HS-27A (cell line): ENCODE data around the gene ADRA2A.
A peak's percentile ranks its signal among the peaks of the same experiment; 100 is the strongest.

Experiments
- DNase-seq: peaks from one replicate; pipeline ENCODE4 v3.0.0-alpha.2; 2012; ENCODE audit warnings: low read depth, missing footprints

The ADRA2A gene

GRCh38 chr10:111076682-111077478, at the start of gene ADRA2A:
ADRA2A (plus strand) TSS chr10:111077029; CDS start chr10:111077997, 968 bp downstream.
- DNase-seq = no peak

GRCh38 chr10:111030042-111030750, 46.6 kb upstream of the ADRA2A start:
- no peak for DNase-seq

DNA sequence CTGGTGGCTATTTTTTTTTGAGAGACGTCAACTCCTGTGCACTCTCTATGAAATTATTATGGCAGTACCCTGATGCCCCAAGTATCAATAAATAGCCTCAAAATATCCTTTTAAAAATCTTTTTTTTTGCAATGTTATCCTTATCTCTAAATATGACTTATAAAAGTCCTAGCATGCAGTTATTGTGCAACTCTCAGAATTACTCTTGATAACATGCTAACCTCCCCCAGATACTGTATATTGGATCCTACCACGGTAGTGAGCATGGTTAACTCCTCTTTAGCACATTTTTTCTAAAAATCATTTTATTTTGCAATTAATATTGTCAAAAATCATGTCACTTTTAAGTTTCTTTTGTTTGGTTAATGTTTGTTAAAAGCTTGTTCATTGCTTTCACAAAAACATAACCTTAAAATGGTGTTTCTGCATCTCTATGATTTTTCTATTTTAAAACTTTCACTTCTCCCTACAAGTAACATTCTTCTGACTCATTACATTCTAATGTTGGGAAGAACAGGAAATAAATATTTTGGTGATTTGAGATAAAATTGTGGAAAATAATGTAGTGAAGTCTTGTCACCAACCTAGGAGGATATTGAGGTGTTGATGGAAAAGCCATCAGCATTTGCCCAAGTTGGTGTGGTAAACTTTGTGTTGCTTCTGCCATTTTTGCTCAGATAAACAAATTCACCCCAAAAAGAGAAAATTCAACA, 42.1 kb upstream of the ADRA2A start:
- peak; percentile 17 for DNase-seq

- DNase-seq = no peak
Observed at GRCh38 chr10:111035542-111035941, 41.3 kb upstream of the ADRA2A start.

GRCh38 chr10:111037858-111038257, 39.0 kb upstream of the ADRA2A start:
- DNase-seq = no peak

GRCh38 chr10:111039522-111039921, 37.3 kb upstream of the ADRA2A start:
- DNase-seq = no peak

DNA sequence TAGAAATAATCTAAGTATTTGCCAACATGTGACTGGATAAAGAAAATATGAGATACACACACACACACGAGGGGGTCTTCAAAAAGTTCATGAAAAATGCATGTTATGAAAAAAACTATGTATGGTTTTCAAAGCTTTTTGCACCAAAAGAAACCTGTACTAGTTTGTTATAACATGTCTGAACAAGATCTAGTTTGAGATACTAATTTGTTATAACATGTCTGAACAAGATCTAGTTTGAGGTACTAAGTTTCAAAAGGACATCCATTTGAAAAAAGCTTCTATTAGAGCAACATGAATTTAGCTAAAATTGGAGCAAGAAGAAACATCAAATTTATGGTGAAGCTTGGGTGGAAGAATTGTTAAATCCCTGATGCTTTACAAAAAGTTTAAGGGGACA, 19.8 kb upstream of the ADRA2A start:
- no peak for DNase-seq

DNA sequence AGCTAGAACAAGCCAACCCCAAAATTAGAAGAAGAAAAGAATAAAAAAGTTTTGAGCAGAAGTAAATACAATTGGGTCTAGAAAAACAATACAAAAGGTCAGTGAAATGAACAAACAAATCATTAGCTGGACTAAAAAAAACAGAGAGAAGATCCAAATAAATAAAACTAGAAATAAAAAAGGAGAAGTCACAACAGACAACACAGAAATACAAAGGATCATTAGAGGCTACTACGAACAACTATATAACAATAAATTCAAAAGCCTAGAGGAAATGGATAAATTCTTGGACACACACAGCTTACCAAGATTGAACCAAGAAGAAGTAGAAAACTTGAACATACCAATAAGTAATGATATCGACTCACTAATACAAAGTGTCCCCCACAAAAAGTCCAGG, 13.4 kb upstream of the ADRA2A start:
- DNase-seq = no peak

DNA sequence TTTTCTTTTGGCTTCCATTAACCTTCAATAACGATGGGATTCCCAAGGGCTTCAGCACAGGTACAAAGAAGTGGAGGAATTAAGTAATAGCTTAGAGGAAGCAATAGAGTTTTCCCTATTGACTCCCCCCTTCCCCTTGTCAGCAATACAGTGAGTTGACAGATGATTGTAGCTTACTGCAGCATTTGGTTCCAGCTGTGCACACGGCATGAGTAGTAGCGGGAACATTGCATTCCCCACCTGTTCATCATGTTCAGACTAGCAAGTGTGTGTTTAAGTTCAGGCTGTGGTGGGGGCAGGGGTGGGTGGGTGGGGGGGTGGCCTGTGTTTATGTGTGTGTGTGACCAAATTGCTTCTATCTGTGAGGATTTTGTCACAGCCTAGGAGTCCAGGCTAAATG, 4.6 kb upstream of the ADRA2A start:
- no peak for DNase-seq

DNA sequence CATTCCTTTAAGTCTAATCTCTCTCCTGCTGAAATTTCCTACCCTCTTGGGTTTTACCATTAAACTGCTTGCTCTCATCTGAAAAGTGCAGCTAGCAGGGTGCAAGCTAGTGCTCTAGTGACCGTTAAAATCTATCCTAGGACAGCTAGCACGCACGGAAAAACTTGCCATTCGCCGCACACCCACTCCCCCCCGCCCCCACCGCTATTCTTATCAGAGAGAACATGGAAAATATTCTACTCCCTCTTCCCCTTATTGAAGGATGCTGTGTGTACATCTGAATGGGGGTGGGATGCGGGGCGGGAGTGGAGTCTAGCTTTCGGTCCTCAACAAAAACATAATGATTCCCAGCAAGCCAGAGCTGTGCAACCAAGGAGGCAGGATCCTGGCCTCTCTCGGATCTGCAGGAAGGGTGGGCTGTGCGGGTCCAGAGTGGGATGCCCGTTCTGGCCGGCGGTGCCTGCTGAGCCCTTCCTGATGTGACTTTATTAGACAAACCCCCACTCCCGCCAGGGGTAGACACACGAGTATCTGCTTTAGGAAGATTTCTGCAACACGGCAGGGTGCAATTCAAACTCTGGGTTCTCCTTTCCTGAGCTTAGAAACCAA, 1.1 kb upstream of the ADRA2A start:
- no peak for DNase-seq

GRCh38 chr10:111076191-111076681, 593 bp upstream of the ADRA2A start:
- DNase-seq = no peak

DNA sequence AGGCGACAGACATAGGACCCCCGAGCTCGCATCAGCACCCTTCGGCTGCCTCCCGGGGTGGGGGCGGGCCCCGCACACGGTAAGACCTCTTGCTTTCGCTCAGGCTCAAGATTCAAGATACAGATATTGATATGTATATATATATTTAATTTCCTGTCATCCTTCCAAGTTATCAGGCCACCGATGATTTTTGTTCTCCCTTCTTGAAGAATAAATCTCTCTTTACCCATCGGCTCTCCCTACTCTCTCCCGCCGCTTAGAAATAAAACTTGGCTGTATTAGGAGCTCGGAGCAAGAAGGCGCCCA, 603 bp downstream of the ADRA2A start:
- DNase-seq = no peak

GRCh38 chr10:111077785-111078504, 1.1 kb downstream of the ADRA2A start:
- no peak for DNase-seq

DNA sequence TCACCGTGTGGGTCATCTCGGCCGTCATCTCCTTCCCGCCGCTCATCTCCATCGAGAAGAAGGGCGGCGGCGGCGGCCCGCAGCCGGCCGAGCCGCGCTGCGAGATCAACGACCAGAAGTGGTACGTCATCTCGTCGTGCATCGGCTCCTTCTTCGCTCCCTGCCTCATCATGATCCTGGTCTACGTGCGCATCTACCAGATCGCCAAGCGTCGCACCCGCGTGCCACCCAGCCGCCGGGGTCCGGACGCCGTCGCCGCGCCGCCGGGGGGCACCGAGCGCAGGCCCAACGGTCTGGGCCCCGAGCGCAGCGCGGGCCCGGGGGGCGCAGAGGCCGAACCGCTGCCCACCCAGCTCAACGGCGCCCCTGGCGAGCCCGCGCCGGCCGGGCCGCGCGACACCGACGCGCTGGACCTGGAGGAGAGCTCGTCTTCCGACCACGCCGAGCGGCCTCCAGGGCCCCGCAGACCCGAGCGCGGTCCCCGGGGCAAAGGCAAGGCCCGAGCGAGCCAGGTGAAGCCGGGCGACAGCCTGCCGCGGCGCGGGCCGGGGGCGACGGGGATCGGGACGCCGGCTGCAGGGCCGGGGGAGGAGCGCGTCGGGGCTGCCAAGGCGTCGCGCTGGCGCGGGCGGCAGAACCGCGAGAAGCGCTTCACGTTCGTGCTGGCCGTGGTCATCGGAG, 1.8 kb downstream of the ADRA2A start:
- no peak for DNase-seq

DNA sequence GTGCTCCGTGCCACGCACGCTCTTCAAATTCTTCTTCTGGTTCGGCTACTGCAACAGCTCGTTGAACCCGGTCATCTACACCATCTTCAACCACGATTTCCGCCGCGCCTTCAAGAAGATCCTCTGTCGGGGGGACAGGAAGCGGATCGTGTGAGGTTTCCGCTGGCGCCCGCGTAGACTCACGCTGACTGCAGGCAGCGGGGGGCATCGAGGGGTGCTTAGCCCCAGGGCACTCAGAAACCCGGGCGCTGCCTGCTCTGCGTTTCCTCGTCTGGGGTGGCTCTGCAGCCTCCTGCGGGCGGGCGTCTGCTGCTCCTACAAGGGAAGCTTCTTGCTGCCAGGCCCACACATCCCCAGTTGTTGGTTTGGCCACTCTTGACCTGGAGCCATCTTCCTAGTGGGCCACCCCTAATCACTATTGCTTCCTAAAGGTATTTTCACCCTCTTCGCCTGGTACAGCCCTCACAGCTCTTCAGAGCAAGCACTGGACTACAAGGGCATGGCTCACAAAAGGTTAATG, 2.5 kb downstream of the ADRA2A start:
- no peak for DNase-seq

DNA sequence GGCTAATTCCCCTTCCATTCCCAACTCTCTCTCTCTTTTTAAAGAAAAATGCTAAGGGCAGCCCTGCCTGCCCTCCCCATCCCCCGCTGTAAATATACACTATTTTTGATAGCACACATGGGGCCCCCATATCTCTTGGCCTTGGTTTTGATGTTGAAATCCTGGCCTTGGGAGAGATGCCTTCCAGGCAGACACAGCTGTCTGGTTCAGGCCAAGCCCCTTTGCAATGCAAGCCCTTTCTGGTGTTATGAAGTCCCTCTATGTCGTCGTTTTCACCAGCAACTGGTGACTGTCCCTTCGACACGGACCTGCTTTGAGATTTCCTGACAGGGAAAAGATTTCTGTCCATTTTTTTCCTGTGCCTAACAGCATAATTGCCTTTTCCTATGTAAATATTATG, 3.0 kb downstream of the ADRA2A start:
- DNase-seq = no peak

- no peak for DNase-seq
Observed at GRCh38 chr10:111080224-111080623, 3.4 kb downstream of the ADRA2A start.

DNA sequence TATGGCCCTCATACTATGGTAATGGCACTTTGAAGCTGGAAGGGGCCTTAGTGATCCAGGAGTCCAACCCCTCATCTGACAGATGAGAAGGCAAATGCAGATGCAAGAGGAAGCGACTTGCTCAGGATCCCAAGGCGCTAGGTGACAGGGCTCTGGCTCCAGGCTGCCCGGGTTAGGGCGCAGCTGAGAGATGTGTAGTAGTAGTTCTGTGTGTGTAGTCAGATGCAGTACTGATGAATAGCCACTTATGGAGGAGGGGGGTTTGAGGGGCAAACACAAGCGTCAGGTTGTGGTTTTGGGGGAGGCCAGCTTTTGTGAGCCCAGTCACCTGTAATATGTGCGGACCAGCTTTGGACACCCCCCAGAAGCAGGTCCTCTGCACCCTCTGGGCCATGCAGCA, 4.8 kb downstream of the ADRA2A start:
- no peak for DNase-seq

DNA sequence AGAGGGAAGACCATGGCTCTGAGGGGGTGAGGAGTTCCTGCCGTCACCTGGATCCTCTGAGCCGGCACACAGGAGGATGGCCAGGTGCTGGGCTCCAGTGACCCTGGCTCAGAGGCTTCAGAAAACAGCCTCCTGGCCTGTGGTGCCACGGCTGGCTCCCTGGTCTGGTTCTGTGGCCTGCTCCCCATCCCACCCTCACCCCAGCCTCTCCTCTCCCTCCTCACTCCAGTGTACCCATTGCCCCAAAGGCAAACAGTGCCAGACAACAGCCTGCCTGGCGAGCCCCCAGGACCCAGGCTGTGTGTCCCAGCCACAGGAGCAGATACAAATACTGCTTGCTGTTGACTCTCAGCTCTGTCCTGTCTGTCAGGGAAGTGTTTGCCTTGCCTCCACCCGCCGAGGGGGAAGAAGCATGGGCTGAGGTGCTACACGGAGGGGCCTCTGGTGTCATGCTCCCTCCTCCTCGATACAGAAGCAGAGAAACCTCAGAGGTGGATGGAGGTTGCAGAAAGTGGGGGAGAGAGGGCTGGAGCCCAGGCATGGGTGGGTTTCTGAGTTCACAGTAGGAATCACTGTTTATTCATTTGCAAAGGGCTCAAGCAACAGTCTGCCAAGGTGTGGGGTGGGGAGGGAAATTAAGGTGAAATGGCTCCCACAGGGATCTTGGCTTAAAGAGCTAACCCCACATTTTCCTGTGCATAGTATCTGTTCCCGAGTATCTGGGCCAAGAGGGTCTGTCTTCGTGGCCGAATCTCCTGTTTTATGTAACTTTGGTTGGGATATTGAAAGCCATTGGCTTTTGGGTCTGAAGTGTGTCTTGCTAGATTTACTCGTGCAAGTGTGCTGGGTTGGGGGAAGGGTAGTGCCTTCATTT, 5.5 kb downstream of the ADRA2A start:
- DNase-seq = no peak
